ENCODE results near the gene BMP7.

Gene BMP7

GRCh38 chr20:57215826-57216471, 50.5 kb downstream of the BMP7 start:
- H3K4me3 ChIP-seq (ENCODE audit: low read depth, low read length), result no peak overlapping the region
- H3K27ac ChIP-seq, result no peak overlapping the region
- no peak for DNase-seq
- TF ChIP-seq, protein P1, sequence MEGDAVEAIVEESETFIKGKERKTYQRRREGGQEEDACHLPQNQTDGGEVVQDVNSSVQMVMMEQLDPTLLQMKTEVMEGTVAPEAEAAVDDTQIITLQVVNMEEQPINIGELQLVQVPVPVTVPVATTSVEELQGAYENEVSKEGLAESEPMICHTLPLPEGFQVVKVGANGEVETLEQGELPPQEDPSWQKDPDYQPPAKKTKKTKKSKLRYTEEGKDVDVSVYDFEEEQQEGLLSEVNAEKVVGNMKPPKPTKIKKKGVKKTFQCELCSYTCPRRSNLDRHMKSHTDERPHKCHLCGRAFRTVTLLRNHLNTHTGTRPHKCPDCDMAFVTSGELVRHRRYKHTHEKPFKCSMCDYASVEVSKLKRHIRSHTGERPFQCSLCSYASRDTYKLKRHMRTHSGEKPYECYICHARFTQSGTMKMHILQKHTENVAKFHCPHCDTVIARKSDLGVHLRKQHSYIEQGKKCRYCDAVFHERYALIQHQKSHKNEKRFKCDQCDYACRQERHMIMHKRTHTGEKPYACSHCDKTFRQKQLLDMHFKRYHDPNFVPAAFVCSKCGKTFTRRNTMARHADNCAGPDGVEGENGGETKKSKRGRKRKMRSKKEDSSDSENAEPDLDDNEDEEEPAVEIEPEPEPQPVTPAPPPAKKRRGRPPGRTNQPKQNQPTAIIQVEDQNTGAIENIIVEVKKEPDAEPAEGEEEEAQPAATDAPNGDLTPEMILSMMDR (IDR thresholded peaks at IDR 0.05; ENCODE audit: low read depth, low read length), result no peak
- H3K9me3 ChIP-seq (ENCODE audit: severe bottlenecking), result no peaks in the 10 kb centered on the region
- no peaks in the 10 kb centered on the region for H3K36me3 ChIP-seq
- peaks cover 34% of the 10 kb centered on the region for H3K27me3 ChIP-seq (ENCODE audit: insufficient read depth, low read depth, severe bottlenecking)

GRCh38 chr20:57215426-57215825, 51.0 kb downstream of the BMP7 start:
- TF ChIP-seq, protein P1 (IDR thresholded peaks at IDR 0.05; ENCODE audit: low read depth, low read length), result no peak
- Histone ChIP-seq H3K9me3 (ENCODE audit: severe bottlenecking) (no peaks in the 10 kb centered on the region), H3K27me3 (ENCODE audit: insufficient read depth, low read depth, severe bottlenecking) (peaks cover 29% of the 10 kb centered on the region), H3K4me3 (ENCODE audit: low read depth, low read length) (no peak overlapping the region), H3K36me3 (no peaks in the 10 kb centered on the region), H3K27ac (no peak overlapping the region)
- DNase-seq, result no peak

- Histone ChIP-seq H3K36me3 (no peaks in the 10 kb centered on the region), H3K4me3 (ENCODE audit: low read depth, low read length) (no peak overlapping the region), H3K27me3 (ENCODE audit: insufficient read depth, low read depth, severe bottlenecking) (peaks cover 27% of the 10 kb centered on the region), H3K9me3 (ENCODE audit: severe bottlenecking) (no peaks in the 10 kb centered on the region), H3K27ac (no peak overlapping the region)
- TF ChIP-seq, protein P1 (IDR thresholded peaks at IDR 0.05; ENCODE audit: low read depth, low read length), result no peak
- DNase-seq, result no peak
These were observed 51.5 kb downstream of the BMP7 start for GRCh38 chr20:57214948-57215347.

DNA sequence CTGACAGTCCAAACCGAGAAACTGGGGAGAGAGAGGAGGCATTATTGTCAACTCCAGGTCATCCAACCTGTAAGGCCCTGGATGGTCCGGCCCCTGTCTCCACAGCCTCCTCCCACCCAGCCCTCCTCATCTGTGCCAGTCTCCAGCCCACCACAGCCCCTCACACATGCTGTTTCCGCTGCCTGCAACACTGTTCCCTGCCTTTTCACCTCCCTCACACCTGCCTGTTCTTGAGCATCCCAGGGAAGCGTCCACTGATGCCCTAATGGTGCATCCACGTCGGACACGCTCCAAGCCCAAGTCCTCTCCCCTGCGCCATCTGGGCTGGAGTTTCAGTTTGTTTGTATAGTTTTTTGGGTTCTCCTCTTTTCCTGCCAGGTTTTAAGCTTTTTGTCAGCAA, 52.0 kb downstream of the BMP7 start:
- no peak for DNase-seq
- TF ChIP-seq, protein P1 (IDR thresholded peaks at IDR 0.05; ENCODE audit: low read depth, low read length), result no peak
- Histone ChIP-seq H3K27ac (no peak overlapping the region), H3K27me3 (ENCODE audit: insufficient read depth, low read depth, severe bottlenecking) (peaks cover 22% of the 10 kb centered on the region), H3K9me3 (ENCODE audit: severe bottlenecking) (no peaks in the 10 kb centered on the region), H3K36me3 (no peaks in the 10 kb centered on the region), H3K4me3 (ENCODE audit: low read depth, low read length) (no peak overlapping the region)

DNA sequence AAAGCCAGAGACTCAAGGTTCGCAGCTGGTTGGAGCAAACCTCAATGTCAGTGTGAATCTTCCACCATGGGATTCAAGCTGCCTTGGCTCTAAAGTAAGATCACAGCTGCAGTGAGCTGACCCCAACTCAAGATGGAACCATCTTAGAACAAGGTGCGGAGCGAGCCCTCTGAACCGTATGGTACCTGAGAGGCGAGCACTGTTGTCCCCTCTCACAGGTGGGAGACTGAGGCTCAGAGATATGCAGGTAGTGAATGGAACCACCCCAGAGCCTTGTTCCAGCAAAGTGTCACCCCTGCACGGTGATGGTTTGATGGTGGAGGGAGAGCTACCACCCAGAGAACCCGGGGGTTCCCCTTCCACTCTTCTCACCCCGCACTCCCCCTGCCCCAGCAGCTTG, 52.5 kb downstream of the BMP7 start:
- Histone ChIP-seq H3K9me3 (ENCODE audit: severe bottlenecking) (no peaks in the 10 kb centered on the region), H3K36me3 (no peaks in the 10 kb centered on the region), H3K27me3 (ENCODE audit: insufficient read depth, low read depth, severe bottlenecking) (peaks cover 22% of the 10 kb centered on the region), H3K4me3 (ENCODE audit: low read depth, low read length) (no peak overlapping the region), H3K27ac (no peak overlapping the region)
- no peak for DNase-seq
- TF ChIP-seq, protein P1 (IDR thresholded peaks at IDR 0.05; ENCODE audit: low read depth, low read length), result no peak

GRCh38 chr20:57213291-57213690, 53.1 kb downstream of the BMP7 start:
- H3K27ac ChIP-seq, result no peak overlapping the region
- peaks cover 22% of the 10 kb centered on the region for H3K27me3 ChIP-seq (ENCODE audit: insufficient read depth, low read depth, severe bottlenecking)
- H3K36me3 ChIP-seq, result no peaks in the 10 kb centered on the region
- no peaks in the 10 kb centered on the region for H3K9me3 ChIP-seq (ENCODE audit: severe bottlenecking)
- no peak overlapping the region for H3K4me3 ChIP-seq (ENCODE audit: low read depth, low read length)
- TF ChIP-seq, protein P1 (IDR thresholded peaks at IDR 0.05; ENCODE audit: low read depth, low read length), result no peak
- DNase-seq, result no peak

Measured in WERI-Rb-1 (cell line).